HFFc6 (cell line): Measurements from ENCODE around the gene ZNF804B. TPM values are rescaled to one million over a fixed set of nuclear protein-coding genes. Genes with fewer than 3 reads are reported as not detected.

ENCODE experiments used
- DNase-seq: peaks from one replicate; pipeline ENCODE4 v3.0.0-alpha.2; 2018
- H3K27ac Mint-ChIP-seq: 2 replicates; pipeline ENCODE4 v1.8.0; 2020; ENCODE audit warnings: mild to moderate bottlenecking, mixed read lengths
- H3K27me3 Mint-ChIP-seq: 2 replicates; pipeline ENCODE4 v1.8.0; 2021; ENCODE audit warnings: mild to moderate bottlenecking, moderate library complexity, mixed read lengths; ENCODE audit not compliant: insufficient read depth
- H3K36me3 Mint-ChIP-seq: 2 replicates; pipeline ENCODE4 v1.8.0; 2021; ENCODE audit warnings: low read depth, mixed read lengths
- H3K4me1 Mint-ChIP-seq: 2 replicates; pipeline ENCODE4 v1.8.0; 2020; ENCODE audit warnings: low read depth, mixed read lengths
- H3K4me3 Mint-ChIP-seq: 2 replicates; pipeline ENCODE4 v1.8.0; 2020; ENCODE audit warnings: mild to moderate bottlenecking, moderate library complexity, mixed read lengths
- H3K9me3 Mint-ChIP-seq: 2 replicates; pipeline ENCODE4 v1.8.0; 2020; ENCODE audit warnings: mild to moderate bottlenecking, mixed read lengths
- CTCF ChIP-seq: fragments of 200-600 bp; sonication (generic); IDR thresholded peaks from 2 replicates; pipeline ENCODE4 v1.5.0; 2021; ENCODE audit warnings: antibody characterized with exemption, mild to moderate bottlenecking
- total RNA-seq, 6 experiments: library from RNA; stranded (reverse); fragmentation: NEBNext Ultra II Directional; extraction: Animal tissue kit (Norgen Biotek cat#: 25700); gene quantifications; 2 replicates in 1 of 6; 3 replicates in 5 of 6; pipeline ENCODE4 v1.2.3, GENCODE V29; 2021

Gene ZNF804B
- total RNA-seq, 6 experiments from 2014 or later, result not detected

- DNase-seq, result no peak
- no peak within 1 kb of the TSS for H3K27ac Mint-ChIP-seq
- H3K27me3 Mint-ChIP-seq, result no peaks in the 10 kb centered on the region
- no peaks in the 10 kb centered on the region for H3K36me3 Mint-ChIP-seq
- H3K4me3 Mint-ChIP-seq, result no peak within 1 kb of the TSS
- H3K9me3 Mint-ChIP-seq, result peaks cover 10% of the 10 kb centered on the region
- no peak for TF ChIP-seq CTCF
- no peaks in the 10 kb centered on the region for H3K4me1 Mint-ChIP-seq
Measured at GRCh38 chr7:88795553-88795952, 36.1 kb downstream of the ZNF804B start, which contains the start of gene TEX47. TSS of gene TEX47 (minus strand) at chr7:88795737. CDS start at chr7:88794942, 795 bp downstream.

- Mint-ChIP-seq H3K27me3 (no peaks in the 10 kb centered on the region), H3K9me3 (peaks cover 38% of the 10 kb centered on the region), H3K4me1 (no peaks in the 10 kb centered on the region), H3K27ac (no peak overlapping the region), H3K4me3 (no peak overlapping the region), H3K36me3 (no peaks in the 10 kb centered on the region; the same call in 1 of the 2 replicates)
- no peak for TF ChIP-seq CTCF
- no peak for DNase-seq
Measured at GRCh38 chr7:88801046-88801445, 41.5 kb downstream of the ZNF804B start.

GRCh38 chr7:88806280-88807037, 47.0 kb downstream of the ZNF804B start:
- Mint-ChIP-seq H3K4me3 (no peak overlapping the region), H3K36me3 (no peaks in the 10 kb centered on the region; the same call in 1 of the 2 replicates), H3K9me3 (peaks cover 46% of the 10 kb centered on the region), H3K27me3 (no peaks in the 10 kb centered on the region), H3K27ac (no peak overlapping the region), H3K4me1 (no peaks in the 10 kb centered on the region)
- no peak for DNase-seq
- no peak for TF ChIP-seq CTCF

GRCh38 chr7:88818552-88818951, 59.1 kb downstream of the ZNF804B start:
- Mint-ChIP-seq H3K36me3 (no peaks in the 10 kb centered on the region), H3K9me3 (peaks cover 27% of the 10 kb centered on the region), H3K4me1 (no peaks in the 10 kb centered on the region), H3K27me3 (no peaks in the 10 kb centered on the region), H3K27ac (no peak overlapping the region), H3K4me3 (no peak overlapping the region)
- no peak for TF ChIP-seq CTCF
- no peak for DNase-seq

- Mint-ChIP-seq H3K4me3 (no peak overlapping the region), H3K27ac (no peak overlapping the region), H3K4me1 (no peaks in the 10 kb centered on the region), H3K27me3 (no peaks in the 10 kb centered on the region; the same call in 1 of the 2 replicates), H3K36me3 (no peaks in the 10 kb centered on the region), H3K9me3 (peaks cover 24% of the 10 kb centered on the region)
- DNase-seq, result no peak
- TF ChIP-seq CTCF, result no peak
Measured at GRCh38 chr7:88826222-88826621, 66.7 kb downstream of the ZNF804B start.
